HepG2 (cell line): ENCODE measurements around the gene ALDH3A2. TPM values are rescaled to one million over a fixed set of nuclear protein-coding genes. Genes with fewer than 3 reads are reported as not detected.

Source experiments
- CEBPG ChIP-seq: IDR thresholded peaks from 2 replicates; pipeline ENCODE4 v1.6.1; 2016
- CERS6 ChIP-seq: sonication (generic); formaldehyde crosslinking; IDR thresholded peaks from 2 replicates; pipeline ENCODE4 v1.5.0; 2020; ENCODE audit warnings: missing genetic modification reagents
- DDIT3 ChIP-seq: sonication (generic); formaldehyde crosslinking; IDR thresholded peaks from 2 replicates; pipeline ENCODE4 v1.4.0; 2020; ENCODE audit warnings: mild to moderate bottlenecking, missing genetic modification reagents
- ETV5 ChIP-seq: IDR thresholded peaks from 2 replicates; pipeline ENCODE4 v1.6.1; 2018; ENCODE audit warnings: missing biosample characterization, missing genetic modification reagents, inconsistent platforms, borderline replicate concordance
- HINFP ChIP-seq: sonication (generic); formaldehyde crosslinking; IDR thresholded peaks from 2 replicates; pipeline ENCODE4 v1.4.0; 2020; ENCODE audit warnings: low read depth, mild to moderate bottlenecking, missing genetic modification reagents
- IKZF1 ChIP-seq: fragments of 450-650 bp; IDR thresholded peaks from 2 replicates; pipeline ENCODE4 v1.7.1; 2016
- IKZF5 ChIP-seq: IDR thresholded peaks from 2 replicates; pipeline ENCODE4 v1.6.1; 2018; ENCODE audit warnings: missing genetic modification reagents, mild to moderate bottlenecking, missing compliant biosample characterization
- IRF2 ChIP-seq: IDR thresholded peaks from 2 replicates; pipeline ENCODE4 v1.6.1; 2018; ENCODE audit warnings: missing genetic modification reagents, missing compliant biosample characterization
- JUN ChIP-seq: sonication (generic); formaldehyde crosslinking; IDR thresholded peaks from 2 replicates; pipeline ENCODE4 v1.4.0; 2020; ENCODE audit warnings: mild to moderate bottlenecking, missing genetic modification reagents
- KLF12 ChIP-seq: sonication (generic); formaldehyde crosslinking; IDR thresholded peaks from 2 replicates; pipeline ENCODE4 v1.4.0; 2020; ENCODE audit warnings: missing genetic modification reagents, borderline replicate concordance
- NFRKB ChIP-seq: fragments of 450-650 bp; IDR thresholded peaks from 2 replicates; pipeline ENCODE4 v1.6.1; 2017
- NONO ChIP-seq, 2 experiments: fragments of 450-650 bp in 1 of 2; sonication (generic) in 1 of 2; formaldehyde crosslinking in 1 of 2; IDR thresholded peaks in 1 of 2; conservative IDR thresholded peaks in 1 of 2; 2 replicates each; pipeline versions ENCODE4 v1.6.1 to v1.8.0; 2017 to 2022; ENCODE audit warnings: mild to moderate bottlenecking in 1 of 2, missing genetic modification reagents in 1 of 2, moderate library complexity in 1 of 2
- SNAPC2 ChIP-seq: sonication (generic); formaldehyde crosslinking; IDR thresholded peaks from 2 replicates; pipeline ENCODE4 v1.8.1; 2022; ENCODE audit warnings: mild to moderate bottlenecking, missing genetic modification reagents
- TCF12 ChIP-seq, 2 experiments: fragments of 450-650 bp in 1 of 2; sonication (generic) in 1 of 2; formaldehyde crosslinking in 1 of 2; IDR thresholded peaks; 2 replicates each; pipeline versions ENCODE4 v1.6.1 to v1.8.0; 2017 to 2022; ENCODE audit warnings: antibody characterized with exemption in 1 of 2, mild to moderate bottlenecking in 1 of 2, missing genetic modification reagents in 1 of 2, moderate library complexity in 1 of 2
- ZBTB40 ChIP-seq, 2 experiments: fragments of 450-650 bp in 1 of 2; sonication (generic) in 1 of 2; formaldehyde crosslinking in 1 of 2; IDR thresholded peaks; 2 replicates each; pipeline versions ENCODE4 v1.6.1 to v1.8.0; 2016 to 2022; ENCODE audit warnings: antibody characterized with exemption in 1 of 2, mild to moderate bottlenecking in 1 of 2, missing genetic modification reagents in 1 of 2
- ZSCAN30 ChIP-seq: sonication (generic); formaldehyde crosslinking; IDR thresholded peaks from 2 replicates; pipeline ENCODE4 v1.5.0; 2020; ENCODE audit warnings: mild to moderate bottlenecking, missing genetic modification reagents
- polyA plus RNA-seq, 8 experiments: library from polyadenylated mRNA; depleted of rRNA in 3 of 8; stranded (reverse) in 7 of 8; unstranded in 1 of 8; fragments of >200 nt; fragmentation: Illumina TruSeq in 4 of 8; extraction: Trizol in 4 of 8; gene quantifications; 2 replicates each; pipeline versions ENCODE4 v1.2.1 to v1.2.3, GENCODE V29; 2011 to 2016; ENCODE audit warnings: low read depth in 4 of 8, missing spikeins in 1 of 8, mixed read lengths in 1 of 8; ENCODE audit not compliant: insufficient read depth in 1 of 8
- total RNA-seq, 5 experiments: library from RNA; depleted of rRNA; stranded (reverse); fragments of >200 nt; fragmentation: Illumina TruSeq; extraction: Trizol; gene quantifications; 2 replicates each; pipeline ENCODE4 v1.2.3, GENCODE V29; 2016; ENCODE audit warnings: low read depth in 1 of 5

The ALDH3A2 gene
- total and polyA plus RNA-seq, 2 of the 13 experiments (the other 11 are each of a cell fraction or from before 2014, with no cell fraction given): 80.8 to 180 TPM

- TF ChIP-seq KLF12 (CRISPR knock-in tag): no peak
- no peak for TF ChIP-seq IKZF1
- no peak for TF ChIP-seq NONO (IDR thresholded peaks at IDR 0.05)
- peak; percentile 56; the same call in 1 of the 2 replicates for TF ChIP-seq NONO (CRISPR knock-in tag; conservative IDR thresholded peaks at IDR 0.05)
- TF ChIP-seq IKZF5 (CRISPR knock-in tag): peak; percentile 81; the same call in 1 of the 2 replicates
- no peak for TF ChIP-seq ZSCAN30 (CRISPR knock-in tag)
- TF ChIP-seq ETV5: peak; percentile 58; the same call in 1 of the 2 replicates
- no peak for TF ChIP-seq NFRKB
- TF ChIP-seq TCF12 (IDR thresholded peaks at IDR 0.05): no peak
- peak; percentile 70; the same call in 1 of the 2 replicates for TF ChIP-seq TCF12 (CRISPR knock-in tag; IDR thresholded peaks at IDR 0.05)
- no peak for TF ChIP-seq ZBTB40 (IDR thresholded peaks at IDR 0.05)
- no peak for TF ChIP-seq ZBTB40 (CRISPR knock-in tag; IDR thresholded peaks at IDR 0.05)
- TF ChIP-seq CEBPG (CRISPR knock-in tag): peak; percentile 91
- peak; percentile 72; the same call in 1 of the 2 replicates for TF ChIP-seq IRF2 (CRISPR knock-in tag)
- 0 out of 2 replicates have a peak, but pooled peaks have one; percentile 41 for TF ChIP-seq HINFP (CRISPR knock-in tag)
- no peak for TF ChIP-seq JUN
- TF ChIP-seq CERS6: no peak
- no peak for TF ChIP-seq SNAPC2 (CRISPR knock-in tag)
- peak; percentile 93; the same call in 1 of the 2 replicates for TF ChIP-seq DDIT3 (CRISPR knock-in tag)
Observed at GRCh38 chr17:19660219-19660870, 11.8 kb downstream of the ALDH3A2 start (continued).
